ENCODE data around the gene IGFLR1. TPM values are rescaled to one million over a fixed set of nuclear protein-coding genes. Genes with fewer than 3 reads are reported as not detected.

The IGFLR1 gene, protein sequence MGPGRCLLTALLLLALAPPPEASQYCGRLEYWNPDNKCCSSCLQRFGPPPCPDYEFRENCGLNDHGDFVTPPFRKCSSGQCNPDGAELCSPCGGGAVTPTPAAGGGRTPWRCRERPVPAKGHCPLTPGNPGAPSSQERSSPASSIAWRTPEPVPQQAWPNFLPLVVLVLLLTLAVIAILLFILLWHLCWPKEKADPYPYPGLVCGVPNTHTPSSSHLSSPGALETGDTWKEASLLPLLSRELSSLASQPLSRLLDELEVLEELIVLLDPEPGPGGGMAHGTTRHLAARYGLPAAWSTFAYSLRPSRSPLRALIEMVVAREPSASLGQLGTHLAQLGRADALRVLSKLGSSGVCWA
- 1.0 and 4.9 TPM in 2 replicates for polyA plus RNA-seq

DNA sequence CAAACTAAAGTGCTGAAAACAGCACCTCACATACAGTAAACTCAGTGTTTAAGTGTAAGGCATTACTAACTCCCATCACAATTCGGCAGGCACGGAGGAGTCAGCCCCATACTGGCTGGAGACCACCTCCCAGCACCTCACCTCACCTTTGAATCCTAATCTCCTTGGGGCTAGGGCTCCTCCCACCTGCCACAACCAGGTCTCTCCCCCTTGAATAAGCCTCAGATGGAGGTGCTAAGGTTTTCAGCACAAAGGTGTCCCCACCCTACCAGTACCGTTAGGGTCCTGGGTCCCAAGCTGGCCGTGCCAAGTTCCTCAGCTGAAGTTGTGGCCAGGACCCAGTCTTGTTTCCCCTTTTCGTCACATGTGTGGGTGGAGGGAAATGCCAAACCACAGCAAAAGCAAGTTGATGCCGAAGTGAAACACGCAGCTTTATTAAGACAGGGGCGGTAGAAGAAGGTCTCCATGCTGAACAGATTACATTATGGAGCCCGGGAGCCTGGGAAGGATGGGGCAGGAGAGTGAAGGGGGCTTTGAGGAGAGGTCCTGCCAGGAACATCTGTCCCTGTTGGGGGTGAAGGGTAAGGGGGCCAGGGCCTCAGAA, at the start of gene IGFLR1:
Gene IGFLR1 (minus strand): TSS at position 332 of the 604 bp plus-strand sequence. CDS start 1,272 bp downstream, outside the sequence.

DNA sequence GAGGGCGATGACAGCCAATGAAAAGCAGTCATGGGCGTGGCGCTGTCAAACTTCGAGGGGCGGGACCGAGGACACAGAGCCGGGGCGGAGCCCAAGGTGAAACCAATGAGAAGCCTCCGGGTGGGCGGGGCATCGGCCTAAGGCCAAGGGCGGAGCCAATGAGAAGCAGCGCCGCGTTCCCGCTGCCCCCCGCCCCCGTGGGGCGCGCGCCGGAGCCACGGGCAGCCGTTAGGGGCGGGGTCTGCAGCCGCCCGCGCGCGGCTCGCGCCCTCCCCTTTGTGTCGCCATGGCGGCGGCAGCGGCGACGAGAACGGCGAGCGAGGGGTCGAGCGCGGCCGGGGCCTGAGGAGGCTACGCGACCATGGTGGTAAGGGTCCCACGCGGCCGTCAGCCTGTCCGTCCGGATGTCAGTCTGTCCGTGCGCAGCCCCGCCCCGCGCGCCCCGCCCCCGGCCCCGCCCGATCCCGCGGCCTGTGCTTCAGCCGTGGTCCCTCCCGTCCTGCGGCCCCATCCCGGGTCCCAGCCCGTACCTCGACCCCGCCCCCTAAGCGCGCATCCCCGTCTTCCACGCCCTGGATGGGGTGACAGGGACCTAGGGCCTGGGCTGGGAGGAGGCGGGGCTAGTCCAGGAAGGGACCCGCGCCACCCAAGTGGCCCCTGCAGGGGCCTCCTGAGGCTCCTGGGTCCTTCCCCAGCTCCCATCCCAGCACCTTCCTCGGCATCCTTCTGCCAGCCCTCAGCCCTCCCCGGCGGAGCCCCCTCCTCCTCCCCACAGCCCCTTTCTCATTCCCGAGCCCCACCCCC, 33.2 kb upstream of the IGFLR1 start, which contains the start of gene ARHGAP33:
Gene ARHGAP33 (plus strand): TSS at position 267 of the 804 bp plus-strand sequence. CDS start 95 bp downstream, at position 362.

DNA sequence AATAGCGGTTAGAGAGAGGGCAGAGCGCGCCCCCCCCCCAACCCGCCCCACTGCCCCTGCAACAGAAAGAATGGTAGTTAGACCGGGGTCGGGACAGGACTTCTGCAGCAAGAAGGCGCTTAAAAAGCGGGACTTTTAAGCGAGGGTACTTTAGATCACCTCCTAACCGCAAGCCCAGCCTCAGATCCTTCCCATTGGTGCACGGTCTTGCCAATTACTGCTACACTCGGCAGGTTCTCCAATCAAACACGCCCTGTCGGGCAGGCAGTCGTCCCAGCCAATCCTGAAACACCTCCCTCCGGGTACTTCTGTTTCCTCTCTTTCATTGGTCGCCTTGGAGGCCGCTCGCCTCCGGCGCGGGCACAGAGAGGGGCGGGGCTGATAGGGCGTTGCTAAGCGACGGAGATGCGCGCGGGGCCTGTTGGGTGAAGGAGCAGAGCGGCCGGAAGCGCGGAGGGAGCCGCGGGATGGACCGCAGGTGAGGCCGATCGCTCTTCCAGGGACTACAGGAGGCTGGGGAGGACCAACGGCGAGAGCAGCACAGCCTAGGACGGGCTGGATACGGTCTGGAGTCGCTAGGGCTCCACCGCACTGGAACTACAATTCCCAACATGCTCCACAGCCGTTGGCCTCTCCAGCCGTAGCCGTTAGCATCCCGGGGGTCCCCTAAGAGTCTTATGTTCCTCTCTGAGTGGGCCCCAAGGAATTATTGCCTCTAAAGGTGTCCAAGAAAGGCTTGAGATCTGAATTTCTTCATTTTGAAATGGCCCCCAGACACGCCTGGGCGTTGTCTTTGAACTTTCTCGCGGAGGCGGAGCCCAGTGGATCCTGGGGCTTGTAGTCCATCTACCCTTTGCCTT, 15.7 kb upstream of the IGFLR1 start, which contains the start of gene PROSER3:
Gene PROSER3 (plus strand): TSS at position 428 of the 860 bp plus-strand sequence. CDS start 40 bp downstream, at position 468.

DNA sequence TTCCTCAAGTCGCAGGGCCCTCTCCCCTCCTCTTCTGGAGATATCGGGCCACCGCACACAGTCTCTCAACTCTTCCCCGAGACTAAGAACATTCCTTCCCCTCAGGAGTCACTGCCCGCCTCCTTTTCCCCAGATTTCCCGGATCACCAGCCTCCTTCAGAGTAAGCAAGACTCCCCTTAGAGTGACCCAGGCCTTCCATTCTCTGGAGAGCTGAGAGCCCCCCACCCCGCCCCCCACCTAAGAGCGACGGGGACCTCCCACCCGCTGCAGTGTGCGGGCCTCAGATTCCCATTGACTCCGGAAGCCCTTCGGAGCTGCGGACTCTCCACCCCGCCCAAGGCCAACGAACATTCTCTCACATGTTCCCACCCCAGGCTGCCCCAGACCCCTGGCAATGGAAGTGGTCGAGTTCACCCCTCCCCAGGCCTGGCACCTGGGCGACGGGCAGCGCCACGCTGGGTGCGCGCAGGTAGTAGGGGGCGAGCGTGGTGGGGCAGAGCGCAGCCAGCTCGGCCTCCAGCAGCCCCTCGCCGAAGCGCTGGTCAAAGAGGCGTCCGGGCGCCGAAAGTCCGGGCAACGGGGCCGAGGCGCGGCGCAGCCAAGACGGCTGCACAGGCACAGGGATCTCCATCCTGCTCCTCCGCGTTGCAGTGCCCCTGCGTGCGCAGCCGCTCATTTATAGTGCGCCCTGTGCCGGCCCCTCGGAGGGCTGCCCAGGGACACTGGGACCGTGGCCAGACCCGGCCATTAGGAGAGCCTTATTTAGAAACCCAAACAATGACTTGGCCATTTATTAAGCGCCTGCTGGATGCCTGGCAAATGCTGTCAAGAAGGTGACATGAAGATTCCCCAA, 14.4 kb upstream of the IGFLR1 start, which contains the start of gene HSPB6:
Gene HSPB6 (minus strand): TSS at position 653 of the 854 bp plus-strand sequence. CDS start 21 bp downstream, at position 632.

DNA sequence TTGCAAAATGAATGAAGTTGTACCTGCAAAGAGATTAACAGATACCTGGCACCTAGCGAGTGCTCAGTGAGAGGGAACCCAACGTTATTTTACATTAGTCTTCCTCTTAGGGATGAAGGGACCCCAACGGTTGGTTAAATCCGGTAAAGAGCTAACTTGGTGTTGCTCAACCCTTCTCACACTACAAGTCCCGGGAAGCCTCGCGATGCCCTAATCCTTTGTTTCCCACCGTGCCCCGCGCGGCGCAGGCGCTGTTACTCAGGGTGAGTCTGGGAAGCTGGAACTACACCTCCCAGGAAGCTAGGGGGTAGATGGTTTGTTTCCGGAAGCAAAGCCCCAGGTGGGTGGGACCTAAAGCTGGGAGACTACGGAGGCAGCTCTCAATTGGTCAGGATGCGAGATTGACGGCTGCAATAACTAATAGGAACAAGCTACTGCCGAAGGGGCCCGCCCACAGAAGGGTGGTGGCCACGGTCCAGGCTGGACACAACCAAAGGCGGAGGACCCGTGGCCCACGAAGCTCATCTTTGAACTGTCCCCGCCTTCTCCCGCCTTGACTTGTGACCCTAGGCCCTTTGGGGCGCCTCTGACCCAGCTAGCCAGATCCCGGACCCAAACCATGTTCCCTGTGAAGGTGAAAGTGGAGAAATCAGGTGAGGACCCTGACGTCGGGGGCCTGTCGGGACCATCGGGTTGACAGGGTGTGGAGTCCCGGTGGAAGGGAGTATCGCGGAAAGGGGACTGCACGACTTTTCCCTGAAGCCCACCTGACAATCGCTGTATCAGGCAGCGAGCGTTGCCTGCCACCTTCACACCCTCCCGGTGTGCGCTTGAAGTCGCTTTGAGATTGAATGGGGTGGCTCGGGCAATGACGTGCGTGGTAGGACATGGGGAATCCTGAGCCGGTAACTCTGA, 6.1 kb upstream of the IGFLR1 start, which contains the start of gene LIN37:
Gene LIN37 (plus strand): TSS at position 471 of the 915 bp plus-strand sequence. CDS start 149 bp downstream, at position 620.

DNA sequence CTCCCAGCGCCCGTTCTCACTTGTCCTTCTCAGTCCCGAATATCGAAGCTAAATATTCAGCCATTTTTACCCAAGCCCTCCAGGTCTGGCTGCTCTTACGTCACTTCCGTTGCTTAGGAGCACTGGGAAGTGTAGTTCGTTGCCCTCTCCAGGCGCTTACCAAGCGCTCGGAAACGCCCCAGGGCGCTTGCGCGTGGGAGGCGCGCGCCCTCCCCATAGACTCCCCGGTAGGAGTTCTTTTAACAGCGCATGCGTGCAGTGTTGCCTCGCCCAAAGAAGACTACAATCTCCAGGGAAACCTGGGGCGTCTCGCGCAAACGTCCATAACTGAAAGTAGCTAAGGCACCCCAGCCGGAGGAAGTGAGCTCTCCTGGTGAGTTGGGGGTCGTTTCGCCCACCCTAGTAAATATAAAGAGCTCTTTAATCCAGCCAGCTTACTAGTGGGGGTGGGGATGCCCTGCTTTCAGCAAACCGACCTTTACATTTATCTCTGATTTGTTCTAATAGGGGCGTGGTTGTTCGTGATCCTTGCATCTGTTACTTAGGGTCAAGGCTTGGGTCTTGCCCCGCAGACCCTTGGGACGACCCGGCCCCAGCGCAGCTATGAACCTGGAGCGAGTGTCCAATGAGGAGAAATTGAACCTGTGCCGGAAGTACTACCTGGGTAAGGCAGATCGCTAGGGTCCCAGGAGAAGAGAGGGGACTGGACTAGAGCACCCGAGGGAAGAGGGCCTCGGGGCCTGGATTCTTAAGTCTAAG, 3.3 kb upstream of the IGFLR1 start, which contains the start of the genes PSENEN and U2AF1L4:
Gene PSENEN (plus strand): TSS at position 324 of the 759 bp plus-strand sequence. CDS start 280 bp downstream, at position 604.
Gene U2AF1L4 (minus strand): TSS at position 91 of the 759 bp plus-strand sequence. CDS start 27 bp downstream, at position 64.

DNA sequence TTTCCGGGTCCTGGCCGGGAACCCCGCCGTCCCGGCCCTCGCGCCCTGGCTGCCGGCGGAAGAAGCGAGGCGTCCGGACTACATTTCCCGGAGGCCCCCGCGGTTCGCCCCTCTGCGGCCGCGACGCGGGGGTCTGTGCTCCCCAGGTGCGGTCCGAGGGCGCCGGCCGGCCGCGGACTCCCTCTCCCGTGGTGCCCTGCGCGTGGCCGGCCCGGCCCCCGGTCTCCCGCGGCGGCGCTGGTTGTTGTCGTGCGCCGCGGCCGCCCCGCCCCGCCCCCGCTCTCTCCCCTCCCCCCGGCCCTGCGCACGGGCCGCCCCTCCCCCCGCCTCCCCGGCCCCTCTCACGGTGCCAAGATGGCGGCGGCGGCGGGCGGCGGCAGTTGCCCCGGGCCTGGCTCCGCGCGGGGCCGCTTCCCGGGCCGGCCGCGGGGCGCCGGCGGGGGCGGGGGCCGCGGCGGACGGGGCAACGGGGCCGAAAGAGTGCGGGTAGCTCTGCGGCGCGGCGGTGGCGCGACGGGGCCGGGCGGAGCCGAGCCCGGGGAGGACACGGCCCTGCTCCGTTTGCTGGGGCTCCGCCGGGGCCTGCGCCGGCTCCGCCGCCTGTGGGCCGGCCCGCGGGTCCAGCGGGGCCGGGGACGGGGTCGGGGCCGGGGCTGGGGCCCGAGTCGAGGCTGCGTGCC, 24.4 kb downstream of the IGFLR1 start, which contains the start of gene KMT2B:
Gene KMT2B (plus strand): TSS at position 339 of the 680 bp plus-strand sequence. CDS start 16 bp downstream, at position 355.

DNA sequence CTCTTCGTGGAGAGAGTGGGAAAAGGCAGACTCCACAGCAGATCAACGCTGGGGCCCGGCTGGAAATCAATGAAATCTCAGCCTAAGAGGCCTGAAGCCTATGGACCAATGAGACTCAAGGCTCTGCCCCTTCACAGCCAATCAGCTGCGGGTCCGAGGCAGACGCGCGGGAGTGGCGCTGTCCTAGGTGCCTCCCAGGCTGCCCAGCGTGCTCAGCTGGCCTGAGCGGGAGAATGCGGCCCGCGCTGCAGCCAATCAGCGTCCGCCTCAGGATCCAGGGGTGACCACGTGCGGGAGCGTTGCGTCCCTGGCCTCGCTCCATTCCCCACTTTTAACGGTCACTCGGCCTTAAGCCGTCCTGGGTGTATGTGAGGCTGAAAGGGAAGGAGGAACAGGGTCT, 38.0 kb downstream of the IGFLR1 start, which contains the start of gene ZBTB32:
Gene ZBTB32 (plus strand): TSS at position 341 of the 400 bp plus-strand sequence. CDS start 10,069 bp downstream, outside the sequence.

Other genes with a start within 250 kb of the IGFLR1 start
- gene DMKN, start 228.8 kb downstream of the IGFLR1 start, polyA plus RNA-seq: 6.0 and 7.7 TPM in 2 replicates
- not detected in 2 replicates for gene SBSN, start 214.1 kb downstream of the IGFLR1 start, polyA plus RNA-seq
- gene GAPDHS, start 209.0 kb downstream of the IGFLR1 start, polyA plus RNA-seq: not detected in 2 replicates
- gene TMEM147, start 196.8 kb downstream of the IGFLR1 start, polyA plus RNA-seq: 95.0 and 102 TPM in 2 replicates
- gene ATP4A, start 178.8 kb downstream of the IGFLR1 start, polyA plus RNA-seq: not detected in 2 replicates
- not detected in 2 replicates for gene PMIS2, start 156.3 kb downstream of the IGFLR1 start, polyA plus RNA-seq
- gene HAUS5, start 129.7 kb downstream of the IGFLR1 start, polyA plus RNA-seq: 0.60 and 0.84 TPM in 2 replicates
- gene RBM42, start 113.4 kb downstream of the IGFLR1 start, polyA plus RNA-seq: 8.9 and 12.6 TPM in 2 replicates
- gene ETV2, start 100.7 kb downstream of the IGFLR1 start, polyA plus RNA-seq: 0.70 TPM in 1 of 2 replicates, not detected in the other
- gene COX6B1, start 94.1 kb downstream of the IGFLR1 start, polyA plus RNA-seq: 1,754 and 2,269 TPM in 2 replicates
- 0.27 TPM in 1 of 2 replicates, not detected in the other for gene UPK1A, start 75.9 kb downstream of the IGFLR1 start, polyA plus RNA-seq
- not detected in 2 replicates for gene ZBTB32, start 37.9 kb downstream of the IGFLR1 start, polyA plus RNA-seq
- 1.0 and 1.8 TPM in 2 replicates for gene KMT2B, start 24.4 kb downstream of the IGFLR1 start, polyA plus RNA-seq
- gene U2AF1L4, start 3.0 kb upstream of the IGFLR1 start, polyA plus RNA-seq: 69.6 and 75.0 TPM in 2 replicates
- 311 and 383 TPM in 2 replicates for gene PSENEN, start 3.2 kb upstream of the IGFLR1 start, polyA plus RNA-seq
- 4.6 and 8.3 TPM in 2 replicates for gene LIN37, start 6.1 kb upstream of the IGFLR1 start, polyA plus RNA-seq
- 0.50 TPM in 1 of 2 replicates, not detected in the other for gene HSPB6, start 14.6 kb upstream of the IGFLR1 start, polyA plus RNA-seq
- gene PROSER3, start 15.7 kb upstream of the IGFLR1 start, polyA plus RNA-seq: 0.51 TPM in 1 of 2 replicates, not detected in the other
- gene ARHGAP33, start 33.1 kb upstream of the IGFLR1 start, polyA plus RNA-seq: 0.15 and 0.40 TPM in 2 replicates
- gene PRODH2, start 70.4 kb upstream of the IGFLR1 start, polyA plus RNA-seq: not detected in 2 replicates
- gene NPHS1, start 110.1 kb upstream of the IGFLR1 start, polyA plus RNA-seq: 0.08 TPM in 1 of 2 replicates, not detected in the other
- 1.1 TPM in 1 of 2 replicates, not detected in the other for gene KIRREL2, start 114.5 kb upstream of the IGFLR1 start, polyA plus RNA-seq
- 223 and 377 TPM in 2 replicates for gene APLP1, start 126.1 kb upstream of the IGFLR1 start, polyA plus RNA-seq
- gene NFKBID, start 158.1 kb upstream of the IGFLR1 start, polyA plus RNA-seq: 1.5 and 1.8 TPM in 2 replicates
- 2.0 and 3.8 TPM in 2 replicates for gene HCST, start 160.1 kb upstream of the IGFLR1 start, polyA plus RNA-seq
- gene TYROBP, start 165.8 kb upstream of the IGFLR1 start, polyA plus RNA-seq: 0.70 TPM in 1 of 2 replicates, not detected in the other
- gene LRFN3, start 193.9 kb upstream of the IGFLR1 start, polyA plus RNA-seq: 0.15 and 0.60 TPM in 2 replicates